ENCODE results near the gene PRR23E.

PRR23E gene

DNA sequence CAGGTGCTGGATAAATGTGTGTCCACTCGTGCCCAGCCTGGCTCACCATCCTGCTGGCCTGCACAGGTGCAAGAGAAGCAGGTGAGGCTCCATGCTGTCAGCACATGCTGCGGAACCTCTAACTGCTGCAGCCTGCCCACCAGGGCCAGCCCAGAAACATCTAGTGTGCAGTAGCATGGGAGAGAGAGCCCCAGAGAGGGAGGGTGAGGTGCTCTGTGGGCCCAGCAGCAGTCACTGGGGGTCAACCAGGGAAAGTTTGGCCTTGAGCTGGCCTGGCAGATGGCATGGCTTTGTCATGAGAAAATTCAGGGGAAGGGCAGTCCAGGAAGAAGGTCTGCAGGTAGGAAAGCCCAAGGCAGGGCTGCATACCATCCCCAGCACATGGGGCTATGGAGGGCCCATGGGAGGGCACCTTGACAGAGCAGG is 18.2 kb upstream of the PRR23E start:
- DNase-seq (ENCODE audit: low read depth): no peak
- H3K4me3 ChIP-seq (ENCODE audit: low read length): no peak overlapping the region
- TF ChIP-seq, protein P1, sequence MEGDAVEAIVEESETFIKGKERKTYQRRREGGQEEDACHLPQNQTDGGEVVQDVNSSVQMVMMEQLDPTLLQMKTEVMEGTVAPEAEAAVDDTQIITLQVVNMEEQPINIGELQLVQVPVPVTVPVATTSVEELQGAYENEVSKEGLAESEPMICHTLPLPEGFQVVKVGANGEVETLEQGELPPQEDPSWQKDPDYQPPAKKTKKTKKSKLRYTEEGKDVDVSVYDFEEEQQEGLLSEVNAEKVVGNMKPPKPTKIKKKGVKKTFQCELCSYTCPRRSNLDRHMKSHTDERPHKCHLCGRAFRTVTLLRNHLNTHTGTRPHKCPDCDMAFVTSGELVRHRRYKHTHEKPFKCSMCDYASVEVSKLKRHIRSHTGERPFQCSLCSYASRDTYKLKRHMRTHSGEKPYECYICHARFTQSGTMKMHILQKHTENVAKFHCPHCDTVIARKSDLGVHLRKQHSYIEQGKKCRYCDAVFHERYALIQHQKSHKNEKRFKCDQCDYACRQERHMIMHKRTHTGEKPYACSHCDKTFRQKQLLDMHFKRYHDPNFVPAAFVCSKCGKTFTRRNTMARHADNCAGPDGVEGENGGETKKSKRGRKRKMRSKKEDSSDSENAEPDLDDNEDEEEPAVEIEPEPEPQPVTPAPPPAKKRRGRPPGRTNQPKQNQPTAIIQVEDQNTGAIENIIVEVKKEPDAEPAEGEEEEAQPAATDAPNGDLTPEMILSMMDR (conservative IDR thresholded peaks at IDR 0.05; ENCODE audit: low read length): no peak

DNA sequence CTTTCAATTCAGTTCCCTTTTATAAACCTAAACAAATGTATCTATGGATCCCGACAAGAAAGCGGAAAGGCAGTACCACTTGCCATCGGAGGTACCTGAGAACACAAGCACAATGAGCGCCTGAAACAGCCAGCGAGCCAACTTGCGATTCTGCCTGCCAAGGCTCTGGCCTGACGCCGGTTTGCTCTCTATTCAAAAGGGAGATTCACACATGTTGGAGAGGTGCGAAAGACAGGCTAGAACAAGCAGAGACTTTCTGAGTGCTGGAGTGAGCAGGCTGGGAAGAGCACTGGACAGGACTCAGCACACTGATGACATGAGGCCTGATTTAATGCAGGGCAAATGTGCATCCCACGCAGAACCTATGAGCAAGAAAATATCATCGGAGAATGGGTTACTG is 17.7 kb upstream of the PRR23E start:
- TF ChIP-seq, protein P1 (conservative IDR thresholded peaks at IDR 0.05; ENCODE audit: low read length): no peak
- DNase-seq (ENCODE audit: low read depth): no peak
- H3K4me3 ChIP-seq (ENCODE audit: low read length): no peak overlapping the region

DNA sequence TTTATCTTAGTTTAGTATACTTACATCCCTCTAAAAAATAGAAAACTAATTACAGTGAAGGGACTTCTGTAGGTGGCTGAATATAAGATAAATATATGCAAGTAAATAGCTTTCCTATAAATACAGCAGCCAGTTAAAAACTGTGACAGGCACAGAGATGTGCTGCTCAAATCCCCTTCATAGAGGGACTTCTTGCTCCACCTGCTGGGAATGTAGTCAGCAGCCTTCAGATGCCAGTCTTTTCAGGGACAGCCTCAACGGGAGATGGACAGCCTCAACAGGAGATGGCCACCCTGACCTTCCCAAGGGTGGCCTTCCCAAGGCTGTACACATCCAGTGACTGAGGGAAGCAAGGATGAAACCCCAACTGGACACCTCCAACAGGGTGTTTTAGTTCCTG is 15.7 kb upstream of the PRR23E start:
- no peak overlapping the region for H3K4me3 ChIP-seq (ENCODE audit: low read length)
- TF ChIP-seq, protein P1 (conservative IDR thresholded peaks at IDR 0.05; ENCODE audit: low read length): peak; percentile 14
- DNase-seq (ENCODE audit: low read depth): no peak

DNA sequence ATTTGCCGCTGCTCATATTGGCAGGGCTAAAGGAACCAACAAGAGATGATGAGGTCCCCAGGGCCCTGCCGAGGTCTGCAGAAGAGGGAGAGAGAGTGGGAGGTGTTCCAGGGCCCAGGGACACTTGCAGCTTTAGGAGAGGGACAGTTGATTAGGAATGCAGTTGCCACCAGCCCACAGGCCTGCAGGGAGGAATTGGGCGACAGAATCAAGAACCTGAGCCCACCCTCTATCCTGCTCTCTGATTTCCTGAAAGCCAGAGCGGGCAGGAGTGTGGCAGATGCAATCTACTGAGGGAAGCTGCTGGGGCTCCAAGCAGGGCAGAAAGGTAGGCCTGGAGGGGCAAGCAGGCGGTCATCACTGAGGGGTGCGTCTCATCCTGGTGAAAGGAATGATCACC is 12.1 kb upstream of the PRR23E start:
- H3K4me3 ChIP-seq (ENCODE audit: low read length): no peak overlapping the region
- TF ChIP-seq, protein P1 (conservative IDR thresholded peaks at IDR 0.05; ENCODE audit: low read length): no peak
- no peak for DNase-seq (ENCODE audit: low read depth)

DNA sequence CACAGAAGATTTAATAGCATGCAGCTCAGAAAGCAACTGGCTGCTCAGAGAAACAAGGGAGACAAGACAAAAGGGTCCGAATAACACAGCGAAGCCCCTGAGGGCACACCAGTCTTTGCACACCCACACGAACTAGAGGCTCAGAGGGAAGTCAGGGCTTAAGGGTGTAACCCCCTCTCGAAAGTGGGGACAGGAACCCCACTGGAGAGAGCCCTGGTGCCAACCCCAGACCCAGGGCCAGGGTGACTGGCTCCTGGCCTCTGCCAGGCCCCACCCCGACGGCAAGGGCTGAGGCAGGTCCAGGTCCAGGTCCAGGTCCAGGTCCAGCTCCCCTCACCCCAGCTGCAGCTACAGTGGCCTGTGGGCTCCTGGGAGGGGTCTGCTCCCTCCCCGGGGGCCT is 10.5 kb upstream of the PRR23E start:
- no peak overlapping the region for H3K4me3 ChIP-seq (ENCODE audit: low read length)
- no peak for DNase-seq (ENCODE audit: low read depth)
- TF ChIP-seq, protein P1 (conservative IDR thresholded peaks at IDR 0.05; ENCODE audit: low read length): no peak

DNA sequence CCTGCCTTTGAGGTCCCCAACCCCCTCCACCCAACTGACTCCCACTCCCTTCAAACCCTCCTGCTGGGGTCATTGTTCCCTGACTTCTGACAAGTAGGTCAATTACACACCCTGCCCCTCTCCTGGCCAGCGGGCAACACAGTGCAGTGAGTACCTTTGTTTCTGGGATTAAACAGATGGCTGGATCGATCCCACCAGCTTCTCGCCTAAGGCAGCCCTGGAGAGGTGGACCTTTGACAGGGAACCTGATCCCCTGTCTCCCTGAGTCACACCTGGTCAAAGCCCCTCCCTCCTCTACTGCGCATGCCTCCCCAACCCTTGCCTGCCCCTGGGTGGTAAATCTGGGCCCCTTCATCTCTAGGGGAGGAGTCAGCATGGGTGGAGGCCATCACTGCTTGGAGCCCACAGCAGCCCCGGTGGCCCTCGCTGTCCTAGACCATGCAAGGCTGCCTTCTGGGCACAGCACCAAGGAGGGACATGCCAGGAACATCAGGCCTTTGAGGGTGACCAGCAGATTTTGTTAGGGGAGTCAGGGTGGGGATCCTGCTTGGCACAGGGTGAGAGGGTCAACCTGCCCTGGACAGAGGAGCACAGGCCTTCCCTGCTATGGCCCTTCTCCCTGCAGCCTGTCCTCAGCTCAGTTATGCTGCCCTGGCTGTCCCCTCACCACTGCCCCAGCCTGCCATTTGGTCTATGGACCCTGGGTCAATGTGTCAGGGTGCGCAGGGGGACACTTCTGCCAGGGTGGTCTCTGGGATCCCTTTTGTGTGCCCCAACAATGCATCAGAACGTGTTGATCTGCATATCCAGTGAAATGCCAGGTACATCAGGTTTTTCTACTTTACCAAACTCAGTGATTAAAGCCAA is 9.8 kb upstream of the PRR23E start:
- TF ChIP-seq, protein P1 (conservative IDR thresholded peaks at IDR 0.05; ENCODE audit: low read length): no peak
- no peak for DNase-seq (ENCODE audit: low read depth)
- H3K4me3 ChIP-seq (ENCODE audit: low read length): no peak overlapping the region
